T-helper 2 cell treated with Interferon-gamma antibody and Interleukin-4, amounts not matched to agents 5 μg/mL and 100 μg/mL, for 36 hours (primary cell): ENCODE measurements around the gene DOCK2.

Source experiments
- DNase-seq: peaks from one replicate; pipeline ENCODE4 v3.0.0; 2021; ENCODE audit warnings: low spot score
- H3K27ac Mint-ChIP-seq: one replicate; pipeline ENCODE4 v1.8.0; 2021; ENCODE audit warnings: mild to moderate bottlenecking, mixed read lengths
- H3K27me3 Mint-ChIP-seq: one replicate; pipeline ENCODE4 v1.8.0; 2021; ENCODE audit warnings: low read depth, mixed read lengths
- H3K36me3 Mint-ChIP-seq: one replicate; pipeline ENCODE4 v1.8.0; 2021; ENCODE audit warnings: low read depth, mixed read lengths
- H3K4me1 Mint-ChIP-seq: one replicate; pipeline ENCODE4 v1.8.0; 2021; ENCODE audit warnings: low read depth, mixed read lengths
- H3K4me3 Mint-ChIP-seq: one replicate; pipeline ENCODE4 v1.8.0; 2022; ENCODE audit warnings: mild to moderate bottlenecking, moderate library complexity, mixed read lengths
- H3K9me3 Mint-ChIP-seq: one replicate; pipeline ENCODE4 v1.8.0; 2021; ENCODE audit warnings: mixed read lengths

Gene DOCK2

DNA sequence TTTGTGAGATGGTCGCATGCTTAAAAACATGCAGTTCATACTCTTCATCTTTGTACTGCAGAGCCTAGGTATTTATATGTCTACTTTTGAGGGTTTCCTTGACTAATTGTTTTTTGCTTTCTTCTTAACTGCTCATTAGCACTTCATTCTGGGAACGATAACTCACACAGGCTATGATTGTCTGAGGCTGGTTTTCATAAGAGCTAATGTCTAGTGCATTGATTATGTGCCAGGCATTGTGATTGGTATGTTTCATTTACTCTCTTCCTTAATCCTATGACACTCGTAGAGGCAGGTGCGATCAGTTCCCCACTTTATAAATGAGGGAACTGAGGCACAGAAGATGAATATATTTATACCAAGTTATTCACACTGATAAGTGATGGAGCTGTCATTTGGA lies 249.6 kb downstream of the DOCK2 start:
- Mint-ChIP-seq H3K36me3 (peaks cover 3% of the 10 kb centered on the region), H3K9me3 (no peaks in the 10 kb centered on the region), H3K4me1 (no peaks in the 10 kb centered on the region), H3K27me3 (no peaks in the 10 kb centered on the region), H3K27ac (no peak overlapping the region), H3K4me3 (no peak overlapping the region)
- no peak for DNase-seq

DNA sequence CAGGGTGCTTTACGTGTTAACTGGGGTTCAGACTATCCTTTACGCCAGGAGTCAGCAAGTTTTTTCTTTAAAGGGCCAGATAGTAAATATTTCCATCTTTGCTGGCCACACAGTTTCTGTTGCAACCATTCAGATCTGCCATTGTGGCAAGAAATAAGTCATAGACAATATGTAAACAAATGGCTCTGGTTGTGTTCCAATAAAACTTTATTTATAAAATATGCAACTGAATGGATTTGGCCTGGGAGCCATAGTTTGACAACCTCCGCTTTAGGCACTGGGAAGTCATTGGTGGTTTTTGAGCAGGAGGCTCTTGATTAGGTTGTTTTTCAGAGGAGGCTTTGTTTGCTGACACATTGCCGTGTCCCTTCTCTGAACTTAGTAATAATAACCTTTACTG lies 252.5 kb downstream of the DOCK2 start:
- no peak for DNase-seq
- H3K36me3 Mint-ChIP-seq, result peaks cover 5% of the 10 kb centered on the region
- no peak overlapping the region for H3K4me3 Mint-ChIP-seq
- no peak overlapping the region for H3K27ac Mint-ChIP-seq
- H3K27me3 Mint-ChIP-seq, result no peaks in the 10 kb centered on the region
- no peaks in the 10 kb centered on the region for H3K9me3 Mint-ChIP-seq
- peaks cover 2% of the 10 kb centered on the region for H3K4me1 Mint-ChIP-seq

DNA sequence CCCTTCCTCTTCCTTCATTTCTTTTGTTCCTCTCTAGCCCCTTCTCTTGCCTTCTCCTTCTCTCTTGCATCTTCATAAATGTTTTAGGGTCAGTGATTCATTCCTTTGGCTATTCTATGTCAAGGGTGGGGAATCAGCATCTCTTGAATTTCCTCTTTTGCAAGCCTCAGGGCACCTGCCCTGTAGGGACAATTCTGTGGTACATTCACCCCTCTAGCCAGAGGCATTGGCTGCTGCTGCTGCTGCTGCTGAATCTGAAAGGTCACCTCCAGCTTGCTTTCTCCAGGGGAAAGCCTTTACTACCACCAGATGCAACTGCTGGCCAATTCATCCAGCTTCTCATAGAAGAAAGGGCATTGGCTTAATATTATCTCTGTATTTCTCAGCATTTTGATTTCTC lies 255.9 kb downstream of the DOCK2 start:
- H3K36me3 Mint-ChIP-seq, result peaks cover 14% of the 10 kb centered on the region
- no peaks in the 10 kb centered on the region for H3K27me3 Mint-ChIP-seq
- H3K4me3 Mint-ChIP-seq, result no peak overlapping the region
- no peaks in the 10 kb centered on the region for H3K9me3 Mint-ChIP-seq
- H3K27ac Mint-ChIP-seq, result no peak overlapping the region
- H3K4me1 Mint-ChIP-seq, result peaks cover 2% of the 10 kb centered on the region
- DNase-seq, result no peak

DNA sequence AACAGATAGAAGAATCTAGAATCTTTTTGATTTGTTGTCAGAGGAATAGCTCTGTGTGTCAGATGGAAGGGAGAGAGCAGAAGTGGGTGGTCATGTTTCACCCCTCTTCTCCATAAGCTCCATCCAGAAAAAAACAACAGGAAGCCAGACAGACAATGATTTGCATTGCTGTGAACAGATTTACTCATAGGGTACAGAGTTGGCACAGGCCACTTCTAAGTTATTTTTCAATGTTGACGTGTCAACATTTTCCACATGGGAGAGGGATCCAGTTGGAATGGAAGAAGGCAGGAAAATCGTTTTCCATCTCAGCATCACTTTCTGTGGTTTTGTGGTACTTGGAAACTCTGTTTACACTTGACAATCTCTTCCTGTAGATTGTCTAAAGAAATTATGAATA lies 256.5 kb downstream of the DOCK2 start:
- no peak overlapping the region for H3K27ac Mint-ChIP-seq
- no peaks in the 10 kb centered on the region for H3K27me3 Mint-ChIP-seq
- peaks cover 18% of the 10 kb centered on the region for H3K36me3 Mint-ChIP-seq
- H3K4me3 Mint-ChIP-seq, result no peak overlapping the region
- DNase-seq, result no peak
- H3K9me3 Mint-ChIP-seq, result no peaks in the 10 kb centered on the region
- peaks cover 2% of the 10 kb centered on the region for H3K4me1 Mint-ChIP-seq

DNA sequence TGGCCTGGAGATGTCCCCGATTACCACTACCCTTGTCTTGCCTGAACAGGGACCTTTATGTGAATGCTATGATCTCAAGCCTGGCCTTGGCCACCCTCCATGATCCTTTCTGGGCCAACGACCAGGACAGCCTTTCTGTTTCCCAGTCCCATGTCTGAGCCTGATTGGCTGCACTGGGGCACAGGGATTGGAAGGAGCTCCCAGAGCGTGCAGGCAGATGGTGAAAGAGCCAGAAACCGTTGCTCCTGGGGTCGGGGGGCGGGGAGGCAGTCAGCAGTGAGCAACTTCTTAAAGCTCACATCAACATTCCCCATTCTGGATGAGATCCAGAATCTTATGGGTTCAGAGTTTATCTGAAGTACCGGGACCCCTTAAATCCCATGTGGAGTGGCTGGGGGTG lies 258.9 kb downstream of the DOCK2 start:
- H3K4me3 Mint-ChIP-seq, result no peak overlapping the region
- H3K4me1 Mint-ChIP-seq, result peaks cover 4% of the 10 kb centered on the region
- peaks cover 31% of the 10 kb centered on the region for H3K36me3 Mint-ChIP-seq
- H3K27me3 Mint-ChIP-seq, result no peaks in the 10 kb centered on the region
- no peak overlapping the region for H3K27ac Mint-ChIP-seq
- DNase-seq, result no peak
- no peaks in the 10 kb centered on the region for H3K9me3 Mint-ChIP-seq

DNA sequence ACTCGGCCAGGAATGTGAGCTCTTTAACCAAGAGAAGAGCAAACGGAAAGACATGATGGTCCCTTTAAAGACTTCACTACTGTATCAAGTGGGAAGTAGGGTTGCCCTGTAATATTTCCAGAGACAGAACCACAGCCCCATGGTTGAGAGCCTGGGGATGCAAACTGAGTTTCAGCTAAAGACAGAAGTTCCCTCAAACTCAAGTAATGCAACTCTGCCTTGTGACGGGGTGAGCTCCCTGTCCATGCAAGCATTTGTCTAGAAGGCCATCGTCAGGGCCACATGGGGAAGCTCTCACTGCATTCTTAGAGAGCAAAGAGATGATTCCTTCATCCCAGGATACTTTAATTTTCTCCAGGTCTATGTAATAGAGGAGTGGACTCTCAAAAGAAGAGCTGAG lies 260.4 kb downstream of the DOCK2 start:
- peaks cover 14% of the 10 kb centered on the region for H3K4me1 Mint-ChIP-seq
- no peaks in the 10 kb centered on the region for H3K9me3 Mint-ChIP-seq
- H3K27ac Mint-ChIP-seq, result no peak overlapping the region
- no peak for DNase-seq
- H3K4me3 Mint-ChIP-seq, result no peak overlapping the region
- no peaks in the 10 kb centered on the region for H3K27me3 Mint-ChIP-seq
- peaks cover 34% of the 10 kb centered on the region for H3K36me3 Mint-ChIP-seq

DNA sequence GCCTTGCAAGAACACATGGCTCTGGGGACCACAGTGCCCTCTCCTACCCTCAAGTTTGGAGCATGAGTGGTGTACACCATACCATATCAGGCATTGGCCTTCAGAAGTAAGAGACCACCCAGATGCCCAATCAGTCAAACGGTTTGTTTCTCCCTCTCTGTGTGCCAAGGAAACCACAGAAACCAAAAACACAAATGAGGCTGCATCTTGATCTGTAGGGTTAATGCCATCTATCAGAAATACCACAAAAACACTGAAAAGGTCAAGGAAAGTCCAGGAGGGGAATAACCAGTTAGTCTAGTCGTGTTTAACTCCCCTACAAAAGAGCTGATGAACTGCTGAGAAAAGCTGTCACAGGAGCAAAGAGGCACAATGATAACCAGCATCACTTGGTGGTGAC lies 264.8 kb downstream of the DOCK2 start:
- H3K4me3 Mint-ChIP-seq, result no peak overlapping the region
- H3K36me3 Mint-ChIP-seq, result peaks cover 23% of the 10 kb centered on the region
- H3K4me1 Mint-ChIP-seq, result peaks cover 12% of the 10 kb centered on the region
- H3K27me3 Mint-ChIP-seq, result no peaks in the 10 kb centered on the region
- H3K9me3 Mint-ChIP-seq, result no peaks in the 10 kb centered on the region
- H3K27ac Mint-ChIP-seq, result no peak overlapping the region
- DNase-seq, result no peak

DNA sequence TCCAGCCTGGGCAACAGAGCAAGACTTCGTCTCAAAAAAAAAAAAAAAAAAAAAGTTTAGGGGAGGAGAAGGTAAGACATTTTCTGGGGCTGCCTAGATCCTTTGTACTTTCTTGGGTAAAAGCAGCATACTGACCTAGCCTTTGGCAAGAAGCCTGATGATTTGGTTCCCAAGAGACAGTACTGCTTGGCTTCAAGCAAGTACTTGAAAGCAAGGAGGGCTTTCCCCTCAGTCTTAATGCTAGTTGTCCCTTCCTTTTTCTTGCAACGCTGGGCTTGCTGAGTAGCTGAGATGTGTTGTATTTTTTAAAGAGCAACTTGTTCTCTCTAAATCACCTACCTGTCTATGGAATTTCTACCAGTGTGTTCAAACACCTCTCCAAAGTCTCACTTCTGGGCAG lies 267.0 kb downstream of the DOCK2 start:
- DNase-seq, result no peak
- Mint-ChIP-seq H3K4me3 (no peak overlapping the region), H3K27me3 (no peaks in the 10 kb centered on the region), H3K27ac (no peak overlapping the region), H3K9me3 (no peaks in the 10 kb centered on the region), H3K36me3 (peaks cover 15% of the 10 kb centered on the region), H3K4me1 (peaks cover 12% of the 10 kb centered on the region)

DNA sequence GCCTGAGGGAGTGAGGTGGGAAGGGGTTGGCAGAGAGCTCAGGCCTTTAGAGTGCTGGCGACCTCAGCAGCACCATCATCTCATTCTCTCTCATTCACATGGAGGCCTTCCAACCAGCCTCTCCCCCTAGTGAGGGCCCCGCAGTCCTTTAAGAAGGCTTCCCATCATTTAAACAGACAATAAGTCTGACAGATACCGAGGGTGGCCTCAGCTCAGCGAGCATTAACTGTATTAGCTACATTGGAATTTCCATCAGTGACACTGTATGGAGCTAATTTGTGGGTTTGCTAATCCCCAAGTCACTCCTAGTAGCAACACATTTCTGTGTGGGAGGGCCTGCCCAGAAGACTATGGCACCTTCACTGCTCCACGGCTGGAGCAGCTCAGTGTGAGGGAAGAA lies 267.4 kb downstream of the DOCK2 start:
- Mint-ChIP-seq H3K9me3 (no peaks in the 10 kb centered on the region), H3K36me3 (peaks cover 14% of the 10 kb centered on the region), H3K4me1 (peaks cover 12% of the 10 kb centered on the region), H3K27ac (no peak overlapping the region), H3K27me3 (no peaks in the 10 kb centered on the region), H3K4me3 (no peak overlapping the region)
- DNase-seq, result no peak

DNA sequence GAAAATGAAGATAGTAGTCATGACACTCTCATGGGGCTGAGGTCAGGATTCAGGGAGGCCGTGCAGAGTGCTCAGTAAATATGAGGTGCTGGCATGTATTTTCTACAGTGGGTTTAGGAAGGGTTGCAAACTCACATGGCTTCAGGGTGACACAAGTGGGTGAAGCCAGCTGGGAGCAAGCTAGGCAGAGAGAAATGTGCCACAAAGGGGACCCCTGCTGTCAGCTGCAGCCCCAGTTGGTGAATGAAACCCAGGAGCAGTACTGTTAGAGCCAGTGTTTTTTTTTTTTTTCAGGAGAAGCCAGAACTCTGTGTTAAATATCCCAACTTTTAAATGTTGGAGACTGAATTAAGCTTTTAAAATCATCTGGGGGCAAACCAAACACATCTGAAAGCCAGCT lies 267.9 kb downstream of the DOCK2 start:
- no peak for DNase-seq
- Mint-ChIP-seq H3K27me3 (no peaks in the 10 kb centered on the region), H3K4me1 (peaks cover 10% of the 10 kb centered on the region), H3K27ac (no peak overlapping the region), H3K36me3 (peaks cover 9% of the 10 kb centered on the region), H3K4me3 (no peak overlapping the region), H3K9me3 (no peaks in the 10 kb centered on the region)

DNA sequence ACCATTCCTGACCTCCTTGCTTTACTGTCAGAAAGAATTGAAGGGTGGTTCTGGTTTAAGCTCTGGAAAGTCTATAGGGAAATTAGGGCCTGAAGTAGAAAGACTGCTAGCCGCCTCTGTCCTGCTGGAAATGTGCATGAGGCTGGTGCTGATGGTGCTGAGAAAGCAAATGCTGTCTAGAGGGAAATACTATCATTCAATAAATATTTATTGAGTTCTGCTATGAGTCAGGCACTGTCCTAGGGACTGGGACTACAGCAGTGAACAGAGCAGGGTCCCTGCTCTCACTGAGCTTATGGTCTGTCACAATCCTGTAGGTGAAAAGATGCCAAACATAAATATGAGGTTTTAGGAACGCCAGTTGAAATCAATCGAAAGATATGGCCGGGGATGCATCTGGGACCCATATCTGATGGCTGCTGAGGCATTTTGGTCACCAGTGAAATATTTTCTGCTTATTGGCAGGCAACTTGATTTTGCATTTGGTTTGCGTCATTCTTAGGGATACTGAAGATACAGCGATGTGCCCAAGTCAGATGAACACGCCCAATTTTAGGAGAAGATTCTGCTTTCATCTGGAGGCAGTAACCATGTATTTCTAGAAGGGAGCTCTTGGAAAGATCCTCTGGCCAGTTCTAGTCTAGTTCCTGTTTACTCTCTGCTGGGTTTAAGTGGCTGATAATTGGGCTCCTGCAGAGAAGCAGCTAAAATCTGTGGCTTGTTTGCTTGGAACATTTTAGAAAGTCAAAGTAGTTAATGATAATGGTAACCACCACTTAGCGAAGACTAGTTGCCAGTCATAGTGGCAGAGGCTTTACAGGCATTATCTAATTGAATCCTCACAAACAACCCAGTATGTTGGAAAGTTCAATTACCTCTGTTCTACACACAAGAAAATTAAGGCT lies 269.9 kb downstream of the DOCK2 start:
- Mint-ChIP-seq H3K27me3 (no peaks in the 10 kb centered on the region), H3K27ac (no peak overlapping the region), H3K4me3 (no peak overlapping the region), H3K4me1 (peaks cover under 1% of the 10 kb centered on the region), H3K36me3 (no peaks in the 10 kb centered on the region), H3K9me3 (no peaks in the 10 kb centered on the region)
- DNase-seq, result no peak

DNA sequence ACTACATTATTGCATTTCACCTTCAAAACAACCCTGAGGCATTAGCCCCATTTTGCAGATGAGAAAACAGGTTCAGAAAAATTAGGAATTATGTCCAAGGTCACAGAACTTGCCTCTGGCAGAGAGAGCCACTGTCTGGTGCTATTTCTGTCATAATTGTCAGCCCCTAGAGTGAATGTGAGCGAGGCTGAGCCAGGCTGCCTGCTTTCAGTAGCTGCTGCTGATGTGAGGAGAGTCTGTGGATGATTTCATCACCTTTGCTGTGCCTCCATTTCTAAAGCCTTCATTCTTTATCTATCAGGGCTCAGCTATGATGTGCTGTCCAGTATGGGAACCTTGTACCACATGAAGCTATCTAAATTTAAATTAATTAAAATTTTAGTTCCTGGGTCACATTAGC lies 271.8 kb downstream of the DOCK2 start:
- Mint-ChIP-seq H3K27me3 (no peaks in the 10 kb centered on the region), H3K4me1 (no peaks in the 10 kb centered on the region), H3K9me3 (no peaks in the 10 kb centered on the region), H3K27ac (no peak overlapping the region), H3K36me3 (no peaks in the 10 kb centered on the region), H3K4me3 (no peak overlapping the region)
- no peak for DNase-seq

DNA sequence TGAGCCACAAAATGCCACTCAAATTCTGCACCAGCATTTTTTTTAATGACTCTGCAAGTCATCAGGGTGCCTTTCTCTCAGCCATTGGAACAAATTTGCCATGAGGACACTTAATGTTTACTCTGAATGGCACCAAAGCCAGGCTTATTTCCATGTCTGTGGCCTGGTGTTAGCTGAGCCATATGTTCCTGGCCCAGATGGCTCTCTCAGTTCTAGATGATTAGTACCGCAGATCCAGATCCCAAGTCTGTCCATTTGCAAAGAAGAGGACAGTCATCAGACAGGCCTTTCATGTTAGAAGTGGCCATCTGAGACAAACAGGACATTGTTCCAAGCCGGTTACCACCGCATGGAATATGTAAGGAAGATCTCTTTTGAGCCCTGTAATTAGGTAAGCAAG lies 272.9 kb downstream of the DOCK2 start:
- Mint-ChIP-seq H3K27me3 (no peaks in the 10 kb centered on the region), H3K9me3 (no peaks in the 10 kb centered on the region), H3K27ac (no peak overlapping the region), H3K4me1 (no peaks in the 10 kb centered on the region), H3K36me3 (no peaks in the 10 kb centered on the region), H3K4me3 (no peak overlapping the region)
- no peak for DNase-seq

DNA sequence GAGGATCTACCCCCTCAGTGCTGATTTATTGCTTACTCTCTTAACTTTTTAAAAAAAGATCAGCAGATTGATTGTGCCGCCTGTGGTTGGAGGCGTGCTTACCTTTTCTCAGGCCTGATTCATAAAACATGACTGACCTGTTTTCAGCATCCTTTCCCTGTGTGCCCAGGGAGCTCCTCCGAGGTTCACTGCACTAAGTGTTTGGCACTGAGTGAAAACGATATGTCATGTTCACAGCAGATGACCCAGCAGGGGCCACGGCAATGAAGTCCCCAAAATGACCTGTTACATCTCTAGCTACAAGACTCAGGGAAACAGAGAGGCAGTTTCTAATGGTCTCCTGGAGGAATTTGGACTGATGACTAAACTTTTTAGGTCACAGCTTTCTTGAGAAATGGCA lies 273.3 kb downstream of the DOCK2 start:
- H3K27me3 Mint-ChIP-seq, result no peaks in the 10 kb centered on the region
- H3K4me1 Mint-ChIP-seq, result no peaks in the 10 kb centered on the region
- no peak overlapping the region for H3K4me3 Mint-ChIP-seq
- no peaks in the 10 kb centered on the region for H3K36me3 Mint-ChIP-seq
- H3K27ac Mint-ChIP-seq, result no peak overlapping the region
- no peaks in the 10 kb centered on the region for H3K9me3 Mint-ChIP-seq
- no peak for DNase-seq
